Measurements from ENCODE around the gene CD244. TPM values are rescaled to one million over a fixed set of nuclear protein-coding genes. Genes with fewer than 3 reads are reported as not detected.

CD244 gene
- total RNA-seq, 1 donor, result not detected

- no peak overlapping the region for H3K4me3 ChIP-seq (ENCODE audit: low read depth, low read length)
- peak; percentile 25 for DNase-seq (ENCODE audit: low read depth)
Observed at GRCh38 chr1:160836981-160837557, 25.6 kb downstream of the CD244 start.

GRCh38 chr1:160836561-160836960, 26.1 kb downstream of the CD244 start:
- DNase-seq (ENCODE audit: low read depth), result no peak
- H3K4me3 ChIP-seq (ENCODE audit: low read depth, low read length), result no peak overlapping the region
- no peak for TF ChIP-seq CTCF (IDR thresholded peaks at IDR 0.05; ENCODE audit: insufficient read depth, low read length)

More at GRCh38 chr1:160836981-160837557, 25.6 kb downstream of the CD244 start:
- no peak for TF ChIP-seq CTCF (IDR thresholded peaks at IDR 0.05; ENCODE audit: insufficient read depth, low read length)

GRCh38 chr1:160835751-160836150, 26.9 kb downstream of the CD244 start:
- TF ChIP-seq CTCF (IDR thresholded peaks at IDR 0.05; ENCODE audit: insufficient read depth, low read length), result no peak
- H3K4me3 ChIP-seq (ENCODE audit: low read depth, low read length), result no peak overlapping the region
- DNase-seq (ENCODE audit: low read depth), result no peak

- TF ChIP-seq CTCF (IDR thresholded peaks at IDR 0.05; ENCODE audit: insufficient read depth, low read length), result peak; percentile 50
- H3K4me3 ChIP-seq (ENCODE audit: low read depth, low read length), result no peak overlapping the region
- DNase-seq (ENCODE audit: low read depth), result peak; percentile 56
Observed at GRCh38 chr1:160834945-160835565, 27.6 kb downstream of the CD244 start.

- H3K4me3 ChIP-seq (ENCODE audit: low read depth, low read length), result no peak overlapping the region
- DNase-seq (ENCODE audit: low read depth), result peak; percentile 28
- TF ChIP-seq CTCF (IDR thresholded peaks at IDR 0.05; ENCODE audit: insufficient read depth, low read length), result peak; percentile 54
Observed at GRCh38 chr1:160830321-160831153, 32.1 kb downstream of the CD244 start.

GRCh38 chr1:160829766-160830165, 32.9 kb downstream of the CD244 start:
- no peak overlapping the region for H3K4me3 ChIP-seq (ENCODE audit: low read depth, low read length)
- no peak for DNase-seq (ENCODE audit: low read depth)
- TF ChIP-seq CTCF (IDR thresholded peaks at IDR 0.05; ENCODE audit: insufficient read depth, low read length), result no peak

Measured in fibroblast of the aortic adventitia (primary cell).